Fibroblast of skin of scalp (primary cell): ENCODE measurements around the gene MUC5AC.
A peak's percentile ranks its signal among the peaks of the same experiment; 100 is the strongest.

Experiments
- DNase-seq: peaks from one replicate; pipeline ENCODE4 v3.0.0-alpha.2; 2013

MUC5AC gene

GRCh38 chr11:1197431-1197885, 39.7 kb downstream of the MUC5AC start:
- DNase-seq = no peak

- DNase-seq = no peak
Observed at GRCh38 chr11:1197886-1198560, 40.3 kb downstream of the MUC5AC start.

- DNase-seq = no peak
Observed at GRCh38 chr11:1198561-1199240, 40.9 kb downstream of the MUC5AC start.

- DNase-seq = no peak
Observed at GRCh38 chr11:1199241-1199750, 41.5 kb downstream of the MUC5AC start.

- DNase-seq = no peak
Observed at GRCh38 chr11:1199751-1200610, 42.2 kb downstream of the MUC5AC start.

- no peak for DNase-seq
Observed at GRCh38 chr11:1200611-1201191, 42.9 kb downstream of the MUC5AC start.

GRCh38 chr11:1201395-1202153, 43.8 kb downstream of the MUC5AC start:
- no peak for DNase-seq

GRCh38 chr11:1202154-1202775, 44.5 kb downstream of the MUC5AC start:
- DNase-seq = no peak

- peak; percentile 32 for DNase-seq
Observed at GRCh38 chr11:1202776-1203504, 45.2 kb downstream of the MUC5AC start.

- DNase-seq = no peak
Observed at GRCh38 chr11:1203505-1204271, 45.9 kb downstream of the MUC5AC start.

- DNase-seq = no peak
Observed at GRCh38 chr11:1204381-1205101, 46.8 kb downstream of the MUC5AC start.

- no peak for DNase-seq
Observed at GRCh38 chr11:1205121-1205986, 47.6 kb downstream of the MUC5AC start.

- DNase-seq = no peak
Observed at GRCh38 chr11:1205987-1206331, 48.2 kb downstream of the MUC5AC start.

GRCh38 chr11:1206391-1207271, 48.9 kb downstream of the MUC5AC start:
- DNase-seq = no peak

- DNase-seq = no peak
Observed at GRCh38 chr11:1207401-1208143, 49.8 kb downstream of the MUC5AC start.

GRCh38 chr11:1208144-1208393, 50.3 kb downstream of the MUC5AC start:
- no peak for DNase-seq
